IMR-90 (cell line): Measurements from ENCODE around the gene E2F3. TPM values are rescaled to one million over a fixed set of nuclear protein-coding genes. Genes with fewer than 3 reads are reported as not detected.

Experiments used
- ATAC-seq: fragments of 200-7000 bp; cut with Tn5 transposase; 2 replicates; pipeline ENCODE4 v1.9.1; 2020; ENCODE audit warnings: low read depth, mild to moderate bottlenecking, moderate library complexity
- BruUV-seq: library from RNA; stranded (reverse); fragments of 400-500 nt; replicated peaks from 2 replicates; lab custom pipeline; 2021; lab: Mats Ljungman, UMichigan
- CTCF ChIA-PET: fragments of 300-600 bp; formaldehyde crosslinking; extraction: SDS; loops from one replicate; lab custom pipeline; 2021; ENCODE audit warnings: antibody characterized with exemption; lab: Yijun Ruan, JAX
- POLR2A ChIA-PET: fragments of 300-600 bp; sonication (Branson Sonifier 250); formaldehyde crosslinking; loops from one replicate; lab custom pipeline; 2022; ENCODE audit warnings: antibody characterized with exemption; ENCODE audit not compliant: unreplicated experiment; lab: Charles Lee
- DNase-seq: peaks from one replicate; pipeline ENCODE4 v3.0.0; 2013
- H2AFZ ChIP-seq: replicated peaks from 2 replicates; pipeline ENCODE3; 2013; ENCODE audit warnings: low read length, mild to moderate bottlenecking; ENCODE audit not compliant: poor library complexity
- H2AK5ac ChIP-seq: 2 replicates; pipeline ENCODE4 v1.6.1; 2013; ENCODE audit warnings: low read depth, low read length, inconsistent platforms
- H2AK9ac ChIP-seq: replicated peaks from 2 replicates; pipeline ENCODE3; 2013; ENCODE audit warnings: mild to moderate bottlenecking, low read depth, low read length, moderate library complexity; ENCODE audit not compliant: poor library complexity
- H2BK120ac ChIP-seq: 2 replicates; pipeline ENCODE4 v1.6.1; 2013; ENCODE audit warnings: low read depth, low read length, inconsistent platforms
- H2BK15ac ChIP-seq: 3 replicates; pipeline ENCODE4 v1.6.1; 2013; ENCODE audit warnings: low read depth, low read length, inconsistent platforms
- H2BK20ac ChIP-seq: 2 replicates; pipeline ENCODE4 v1.6.1; 2013; ENCODE audit warnings: low read depth, mild to moderate bottlenecking, inconsistent platforms, low read length, moderate library complexity
- H2BK5ac ChIP-seq: 2 replicates; pipeline ENCODE4 v1.6.1; 2013; ENCODE audit warnings: mild to moderate bottlenecking, low read depth, low read length, inconsistent platforms; ENCODE audit not compliant: poor library complexity, severe bottlenecking
- H3K14ac ChIP-seq: replicated peaks from 2 replicates; pipeline ENCODE4 v1.6.1; 2013; ENCODE audit warnings: low read depth, low read length, inconsistent platforms
- H3K18ac ChIP-seq: 2 replicates; pipeline ENCODE4 v1.6.1; 2013; ENCODE audit warnings: low read depth, low read length, control low read depth
- H3K23ac ChIP-seq: 2 replicates; pipeline ENCODE4 v1.6.1; 2013; ENCODE audit warnings: low read depth, low read length, inconsistent platforms
- H3K27ac ChIP-seq: 2 replicates; pipeline ENCODE4 v1.5.1; 2013; ENCODE audit warnings: mild to moderate bottlenecking, control low read depth, low read length; ENCODE audit not compliant: insufficient read depth
- H3K27me3 ChIP-seq: 2 replicates; pipeline ENCODE4 v1.6.1; 2013; ENCODE audit warnings: low read length; ENCODE audit not compliant: control insufficient read depth, insufficient read depth
- H3K36me3 ChIP-seq: 2 replicates; pipeline ENCODE4 v1.6.1; 2013; ENCODE audit warnings: low read length, mixed read lengths; ENCODE audit not compliant: control insufficient read depth, insufficient read depth
- H3K4ac ChIP-seq: 2 replicates; pipeline ENCODE4 v1.6.1; 2013; ENCODE audit warnings: low read depth, low read length, inconsistent platforms
- H3K4me1 ChIP-seq: 2 replicates; pipeline ENCODE4 v1.6.1; 2013; ENCODE audit warnings: low read length, mixed read lengths; ENCODE audit not compliant: control insufficient read depth, insufficient read depth
- H3K4me2 ChIP-seq: 2 replicates; pipeline ENCODE4 v1.6.1; 2013; ENCODE audit warnings: low read depth, mild to moderate bottlenecking, control low read depth, low read length, moderate library complexity
- H3K4me3 ChIP-seq: 2 replicates; pipeline ENCODE4 v1.5.1; 2013; ENCODE audit warnings: low read depth, mild to moderate bottlenecking, control low read depth, low read length, moderate library complexity; ENCODE audit not compliant: insufficient read depth
- H3K56ac ChIP-seq: 2 replicates; pipeline ENCODE4 v1.6.1; 2013; ENCODE audit warnings: low read length, inconsistent platforms; ENCODE audit not compliant: insufficient read depth; ENCODE audit errors: extremely low read depth
- H3K79me1 ChIP-seq, 2 experiments: 2 replicates each; pipeline ENCODE4 v1.6.1; 2013; ENCODE audit warnings: low read length in 2 of 2, inconsistent platforms in 1 of 2, low read depth in 1 of 2
- H3K9ac ChIP-seq: 2 replicates; pipeline ENCODE4 v1.6.1; 2013; ENCODE audit warnings: low read depth, low read length, control low read depth
- H3K9me1 ChIP-seq: 2 replicates; pipeline ENCODE4 v1.6.1; 2013; ENCODE audit warnings: low read length, inconsistent platforms; ENCODE audit not compliant: insufficient read depth
- H3K9me3 ChIP-seq: 2 replicates; pipeline ENCODE4 v1.6.1; 2013; ENCODE audit warnings: low read length; ENCODE audit not compliant: control insufficient read depth, insufficient read depth
- H4K20me1 ChIP-seq: 2 replicates; pipeline ENCODE4 v1.6.1; 2013; ENCODE audit warnings: low read length, inconsistent platforms; ENCODE audit not compliant: insufficient read depth
- H4K5ac ChIP-seq: 2 replicates; pipeline ENCODE4 v1.6.1; 2013; ENCODE audit warnings: mild to moderate bottlenecking, low read depth, low read length, control low read depth
- H4K8ac ChIP-seq, 2 experiments: 2 replicates each; pipeline ENCODE4 v1.6.1; 2013; ENCODE audit warnings: low read depth in 2 of 2, low read length in 2 of 2, control low read depth in 1 of 2, inconsistent platforms in 1 of 2
- H4K91ac ChIP-seq: 2 replicates; pipeline ENCODE4 v1.6.1; 2013; ENCODE audit warnings: low read depth, low read length, inconsistent platforms; ENCODE audit not compliant: insufficient read depth
- ELK1 ChIP-seq: fragments of 150-350 bp; IDR thresholded peaks from 2 replicates; pipeline ENCODE4 v1.6.1; 2016; ENCODE audit warnings: low read depth, mild to moderate bottlenecking, low read length, moderate library complexity, borderline replicate concordance
- MXI1 ChIP-seq: IDR thresholded peaks from 2 replicates; pipeline ENCODE4 v1.6.1; 2012; ENCODE audit warnings: low read depth, mild to moderate bottlenecking, low read length, moderate library complexity, borderline replicate concordance
- WGBS, 2 experiments: methylation state at CpG; one replicate each; pipeline versions ENCODE4 v1.1.5 to v1.1.7; 2013; ENCODE audit warnings: missing lambda C conversion rate in 2 of 2; ENCODE audit not compliant: insufficient read length in 1 of 2; ENCODE audit errors: extremely low coverage in 2 of 2; 5-methylcytosine and 5-hydroxymethylcytosine counted together
- dilution Hi-C: fragments of 300-500 bp; cut with HindIII; formaldehyde crosslinking; loops from one replicate; pipeline ENCODE4 v1.14.3; 2018; ENCODE audit warnings: low sequenced_read_pairs; ENCODE audit not compliant: unreplicated experiment
- in situ Hi-C: fragments of 300-500 bp; cut with MboI; formaldehyde crosslinking; loops from 3 replicates; pipeline ENCODE4 v1.14.3; 2019; ENCODE audit warnings: low sequenced_read_pairs, inconsistent platforms, mixed read lengths
- intact Hi-C: fragments of 100-400 bp; cut with micrococcal nuclease; formaldehyde crosslinking; loops from 2 replicates; pipeline ENCODE4 v1.10.0; 2022
- polyA plus RNA-seq, 3 experiments: library from polyadenylated mRNA; depleted of rRNA; stranded (reverse); fragments of >200 nt; gene quantifications; 2 replicates each; pipeline ENCODE4 v1.2.3, GENCODE V29; 2012; ENCODE audit warnings: low replicate concordance in 1 of 3
- total RNA-seq: library from RNA; depleted of rRNA; stranded (reverse); fragments of >200 nt; gene quantifications from 2 replicates; pipeline ENCODE4 v1.2.3, GENCODE V29; 2012

E2F3 gene
- total and polyA plus RNA-seq, 2 of the 4 experiments (the other 2 are of a cell fraction), result 2.3 to 8.2 TPM

DNA sequence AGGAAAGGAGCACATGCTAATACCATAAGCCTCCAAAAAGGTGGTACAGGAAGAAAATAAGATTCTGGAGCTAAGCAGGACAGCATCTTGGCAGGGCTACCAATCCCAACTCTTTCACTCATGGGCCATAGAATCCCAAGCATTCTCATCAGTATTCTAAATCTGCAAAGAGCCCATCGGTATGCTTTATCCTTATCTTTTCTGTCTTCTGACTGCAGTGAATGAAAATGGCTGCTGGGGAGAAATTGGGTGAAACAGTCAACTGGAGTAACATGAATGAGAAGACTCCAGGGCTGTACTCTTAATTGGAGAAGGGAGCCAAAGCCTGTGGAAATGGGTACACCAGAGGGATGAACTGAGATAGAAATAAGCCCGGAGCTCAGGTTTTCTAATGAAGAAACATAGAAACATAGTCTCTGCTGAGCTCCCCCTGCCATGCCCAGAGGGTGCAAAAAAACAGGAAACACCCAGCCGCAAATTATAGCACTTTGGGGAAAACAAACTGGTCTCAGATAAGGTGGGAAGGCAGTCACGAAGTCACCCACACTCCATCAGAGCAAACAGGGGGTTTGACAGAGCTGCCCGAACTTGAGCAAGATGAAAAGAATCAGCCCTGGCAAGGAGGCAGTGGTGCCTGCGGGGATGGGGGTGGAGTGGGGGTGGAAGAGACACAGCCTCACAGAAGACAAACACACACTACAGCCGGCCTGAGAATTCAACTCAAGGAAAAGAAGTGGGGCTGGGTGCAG is 35.4 kb upstream of the E2F3 start:
- peak overlapping the region; percentile 21; the same call in 1 of the 2 replicates for H2AK5ac ChIP-seq
- no TSS peak for BruUV-seq
- H3K4ac ChIP-seq, result peak overlapping the region; percentile 31; the same call in 1 of the 2 replicates
- H3K36me3 ChIP-seq, result no peaks in the 10 kb centered on the region
- POLR2A ChIA-PET, result no interaction called here
- DNase-seq, result no peak
- 0 out of 2 replicates have a peak overlapping the region, but pooled peaks have one; percentile 69 for H3K23ac ChIP-seq
- peaks cover 4% of the 10 kb centered on the region for H3K4me1 ChIP-seq
- H3K27me3 ChIP-seq, result no peaks in the 10 kb centered on the region
- dilution Hi-C loops, result no loop called here
- H2AFZ ChIP-seq, result peak overlapping the region; percentile 56
- peak overlapping the region; percentile 39; the same call in 1 of the 3 replicates for H2BK15ac ChIP-seq
- CTCF ChIA-PET, result no interaction called here
- peak overlapping the region; percentile 41 for H2BK120ac ChIP-seq
- no peak overlapping the region for H4K5ac ChIP-seq
- H3K9me3 ChIP-seq, result no peaks in the 10 kb centered on the region
- H3K4me3 ChIP-seq, result no peak overlapping the region
- H4K20me1 ChIP-seq, result no peaks in the 10 kb centered on the region
- H2AK9ac ChIP-seq, result no peak overlapping the region
- H3K9ac ChIP-seq, result no peak overlapping the region
- intact Hi-C loops, result no loop called here
- in situ Hi-C loops, result no loop called here
- H3K56ac ChIP-seq, result no peak overlapping the region
- H3K9me1 ChIP-seq, result 0 out of 2 replicates have a peak, but pooled peaks cover 2% of the 10 kb centered on the region
- no peak overlapping the region for H4K8ac ChIP-seq
- H3K4me2 ChIP-seq, result no peak overlapping the region
- H3K79me1 ChIP-seq, result no peaks in the 10 kb centered on the region
- H2BK20ac ChIP-seq, result peak overlapping the region; percentile 49; the same call in 1 of the 2 replicates
- TF ChIP-seq ELK1, result no peak
- no peak for TF ChIP-seq MXI1
- no peak for ATAC-seq
- no peak overlapping the region for H2BK5ac ChIP-seq
- H3K14ac ChIP-seq, result no peak overlapping the region
- no peak overlapping the region for H3K18ac ChIP-seq
- no peak overlapping the region; the same call in 1 of the 2 replicates for H4K91ac ChIP-seq
- H3K27ac ChIP-seq, result no peak overlapping the region
- WGBS, 2 experiments, result no CpG with 5 or more reads among the region's 7 CpGs
